ENCODE results near the gene SORCS3. TPM values are rescaled to one million over a fixed set of nuclear protein-coding genes. Genes with fewer than 3 reads are reported as not detected.

SORCS3 gene
- total RNA-seq, 4 donors from 2014 or later = not detected

GRCh38 chr10:104935656-104936055 is 294.6 kb downstream of the SORCS3 start:
- DNase-seq = no peak
- TF ChIP-seq CTCF (IDR thresholded peaks at IDR 0.05 in 4 of 5, conservative IDR thresholded peaks at IDR 0.05 in 1 of 5) (no peak), POLR2A (IDR thresholded peaks at IDR 0.05) (no peak)
- in situ Hi-C loops (cut with MboI; ENCODE audit: low sequenced_read_pairs in 4 of 4) = no loop called here
- Histone ChIP-seq H3K9me3 (no peaks in the 10 kb centered on the region), H3K27ac (no peak overlapping the region), H3K4me3 (no peak overlapping the region), H3K27me3 (no peaks in the 10 kb centered on the region), H3K36me3 (no peaks in the 10 kb centered on the region), H3K4me1 (no peaks in the 10 kb centered on the region)
- ATAC-seq = no peak
- intact Hi-C loops (cut with DNase I; ENCODE audit: low total_unique reads) = no loop called here

- Histone ChIP-seq H3K4me3 (no peak overlapping the region), H3K36me3 (no peaks in the 10 kb centered on the region), H3K4me1 (no peaks in the 10 kb centered on the region), H3K27ac (no peak overlapping the region), H3K9me3 (no peaks in the 10 kb centered on the region), H3K27me3 (no peaks in the 10 kb centered on the region)
- no peak for DNase-seq
- TF ChIP-seq POLR2A (IDR thresholded peaks at IDR 0.05) (no peak), CTCF (IDR thresholded peaks at IDR 0.05 in 4 of 5, conservative IDR thresholded peaks at IDR 0.05 in 1 of 5) (no peak)
- no peak for ATAC-seq
- in situ Hi-C loops (cut with MboI; ENCODE audit: low sequenced_read_pairs in 4 of 4) = no loop called here
- intact Hi-C loops (cut with DNase I; ENCODE audit: low total_unique reads) = no loop called here
Measured at GRCh38 chr10:104937567-104937966, 296.5 kb downstream of the SORCS3 start.

DNA sequence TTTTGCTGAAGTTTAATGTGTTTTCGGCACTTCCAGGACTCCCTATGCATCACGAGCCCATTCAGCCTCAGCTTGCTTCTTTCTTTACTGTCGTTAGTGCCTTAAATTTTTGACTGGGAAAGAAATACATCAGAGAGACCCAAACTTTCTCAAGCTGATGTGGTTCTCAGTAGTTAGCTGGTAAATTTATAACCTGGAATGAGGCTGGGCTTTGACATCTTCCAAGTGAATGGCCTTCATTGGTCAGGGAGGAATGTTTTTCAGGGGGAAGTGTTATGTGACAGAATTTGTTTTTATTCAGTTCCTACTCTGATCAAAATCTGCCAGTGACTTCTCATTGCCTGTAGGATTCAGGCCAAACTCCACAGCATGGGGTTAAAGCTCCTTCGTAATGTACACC is 296.9 kb downstream of the SORCS3 start:
- Histone ChIP-seq H3K27me3 (no peaks in the 10 kb centered on the region), H3K9me3 (no peaks in the 10 kb centered on the region), H3K36me3 (no peaks in the 10 kb centered on the region), H3K4me3 (no peak overlapping the region), H3K4me1 (no peaks in the 10 kb centered on the region), H3K27ac (no peak overlapping the region)
- TF ChIP-seq CTCF (IDR thresholded peaks at IDR 0.05 in 4 of 5, conservative IDR thresholded peaks at IDR 0.05 in 1 of 5) (no peak), POLR2A (IDR thresholded peaks at IDR 0.05) (no peak)
- DNase-seq (no peak), ATAC-seq (no peak)
- in situ Hi-C loops (cut with MboI; ENCODE audit: low sequenced_read_pairs in 4 of 4) = no loop called here
- intact Hi-C loops (cut with DNase I; ENCODE audit: low total_unique reads) = no loop called here

DNA sequence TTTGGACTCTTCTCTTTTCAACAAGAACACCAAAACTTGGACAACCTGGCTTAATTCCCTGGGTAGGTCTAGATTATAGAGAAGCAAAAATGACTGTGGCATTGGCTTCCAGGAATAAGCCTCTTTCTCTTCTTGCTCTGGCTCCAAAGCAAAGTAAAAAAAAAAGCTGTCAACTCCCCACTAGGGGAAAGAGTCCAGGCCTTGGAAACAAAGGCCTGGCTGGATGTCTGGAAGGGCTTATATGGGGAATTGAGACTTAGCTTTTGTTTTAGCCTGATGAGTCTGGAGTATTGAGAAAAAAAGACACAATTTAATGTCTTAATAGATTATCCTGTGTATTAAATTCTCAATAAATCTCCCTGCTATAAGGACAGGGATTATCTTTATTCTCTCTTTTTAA is 300.6 kb downstream of the SORCS3 start:
- Histone ChIP-seq H3K4me1 (no peaks in the 10 kb centered on the region), H3K27ac (no peak overlapping the region), H3K9me3 (no peaks in the 10 kb centered on the region), H3K4me3 (no peak overlapping the region), H3K36me3 (no peaks in the 10 kb centered on the region), H3K27me3 (no peaks in the 10 kb centered on the region)
- no peak for DNase-seq
- intact Hi-C loops (cut with DNase I; ENCODE audit: low total_unique reads) = no loop called here
- TF ChIP-seq POLR2A (IDR thresholded peaks at IDR 0.05) (no peak), CTCF (IDR thresholded peaks at IDR 0.05 in 4 of 5, conservative IDR thresholded peaks at IDR 0.05 in 1 of 5) (no peak)
- in situ Hi-C loops (cut with MboI; ENCODE audit: low sequenced_read_pairs in 4 of 4) = no loop called here
- ATAC-seq = no peak

GRCh38 chr10:104947314-104947713 is 306.2 kb downstream of the SORCS3 start:
- Histone ChIP-seq H3K27me3 (no peaks in the 10 kb centered on the region), H3K4me3 (no peak overlapping the region), H3K4me1 (no peaks in the 10 kb centered on the region), H3K9me3 (no peaks in the 10 kb centered on the region), H3K27ac (no peak overlapping the region), H3K36me3 (no peaks in the 10 kb centered on the region)
- no peak for TF ChIP-seq POLR2A (IDR thresholded peaks at IDR 0.05)
- no peak for TF ChIP-seq CTCF (IDR thresholded peaks at IDR 0.05 in 4 of 5, conservative IDR thresholded peaks at IDR 0.05 in 1 of 5)
- DNase-seq (no peak), ATAC-seq (no peak)
- in situ Hi-C loops (cut with MboI; ENCODE audit: low sequenced_read_pairs in 4 of 4) = no loop called here
- intact Hi-C loops (cut with DNase I; ENCODE audit: low total_unique reads) = no loop called here
